ENCODE measurements around the gene TTC32. TPM values are rescaled to one million over a fixed set of nuclear protein-coding genes. Genes with fewer than 3 reads are reported as not detected.

Gene TTC32
- total and polyA plus RNA-seq, 12 donors = 2.1 to 43.9 (median 12.8) TPM

GRCh38 chr2:19872302-19872701 is 29.5 kb downstream of the TTC32 start:
- Histone ChIP-seq H3K9me3 (replicated peaks in 1 of 3) (no peaks in the 10 kb centered on the region), H3K4me3 (no peak overlapping the region), H3K27ac (no peak overlapping the region), H3K36me3 (replicated peaks in 1 of 2) (no peaks in the 10 kb centered on the region), H3K4me1 (replicated peaks in 1 of 2) (peaks cover 0 to 5% of the 10 kb centered on the region in 2 donors), H3K27me3 (no peaks in the 10 kb centered on the region)
- TF ChIP-seq CTCF (IDR thresholded peaks at IDR 0.05) (no peak), POLR2A (IDR thresholded peaks at IDR 0.05) (no peak)
- no peak for DNase-seq
- intact Hi-C loops (cut with DNase I) = no loop called here
- 82 to 83% (median 83%) methylated on average over 3 of the region's 3 CpGs for WGBS, 4 donors

GRCh38 chr2:19871836-19872235 is 29.9 kb downstream of the TTC32 start:
- Histone ChIP-seq H3K27me3 (no peaks in the 10 kb centered on the region), H3K4me1 (replicated peaks in 1 of 2) (peaks cover 0 to 5% of the 10 kb centered on the region in 2 donors), H3K4me3 (no peak overlapping the region), H3K27ac (no peak overlapping the region), H3K36me3 (replicated peaks in 1 of 2) (no peaks in the 10 kb centered on the region), H3K9me3 (replicated peaks in 1 of 3) (no peaks in the 10 kb centered on the region)
- TF ChIP-seq POLR2A (IDR thresholded peaks at IDR 0.05) (no peak), CTCF (IDR thresholded peaks at IDR 0.05) (no peak)
- no peak for DNase-seq
- intact Hi-C loops (cut with DNase I) = no loop called here
- 97 to 100% (median 99%) methylated on average over 2 of the region's 2 CpGs for WGBS, 4 donors

GRCh38 chr2:19870792-19871191 is 31.0 kb downstream of the TTC32 start:
- no peaks in the 10 kb centered on the region for H3K27me3 ChIP-seq
- H3K27ac ChIP-seq = no peak overlapping the region
- no peaks in the 10 kb centered on the region for H3K36me3 ChIP-seq (replicated peaks in 1 of 2)
- intact Hi-C loops (cut with DNase I) = no loop called here
- H3K4me1 ChIP-seq (replicated peaks in 1 of 2) = peaks cover 0 to 5% of the 10 kb centered on the region in 2 donors
- TF ChIP-seq POLR2A (IDR thresholded peaks at IDR 0.05) (no peak), CTCF (IDR thresholded peaks at IDR 0.05) (no peak)
- no peaks in the 10 kb centered on the region for H3K9me3 ChIP-seq (replicated peaks in 1 of 3)
- WGBS, 4 donors = 78 to 89% (median 80%) methylated on average over 4 of the region's 4 CpGs
- H3K4me3 ChIP-seq = no peak overlapping the region
- no peak for DNase-seq

- Histone ChIP-seq H3K36me3 (replicated peaks in 1 of 2) (no peaks in the 10 kb centered on the region), H3K27ac (no peak overlapping the region), H3K4me3 (peak overlapping the region in 2 of 4 donors; percentile 15 to 62), H3K4me1 (replicated peaks in 1 of 2) (peaks cover 0 to 5% of the 10 kb centered on the region in 2 donors), H3K9me3 (replicated peaks in 1 of 3) (no peaks in the 10 kb centered on the region), H3K27me3 (no peaks in the 10 kb centered on the region)
- no peak for TF ChIP-seq CTCF (IDR thresholded peaks at IDR 0.05)
- DNase-seq = peak in 5 of 7 donors; percentile 23 to 56 (median 26)
- 23 to 50% (median 34%) methylated on average over 21 to 52 of the region's 52 CpGs for WGBS, 4 donors
- intact Hi-C loops (cut with DNase I) = loop anchor here in 1 of 2 donors (10.0 kb wide), 2 partner anchors 514 to 1114 kb away; partner anchors contain the start of gene OSR1
Observed at GRCh38 chr2:19868701-19869580, 32.8 kb downstream of the TTC32 start.

Measured in adrenal gland (tissue), 12 donors.